Gastrocnemius medialis (tissue), 4 donors: ENCODE data around the gene NOD2.

Source experiments
- CTCF ChIP-seq, 5 experiments: fragments of 450-650 bp in 3 of 5; fragments of 200-600 bp in 2 of 5; sonication (generic) in 2 of 5; IDR thresholded peaks in 4 of 5; conservative IDR thresholded peaks in 1 of 5; 1 replicate in 4 of 5; 2 replicates in 1 of 5; pipeline ENCODE4 v1.5.1; 2016 to 2019; ENCODE audit warnings: antibody characterized with exemption in 5 of 5, mild to moderate bottlenecking in 3 of 5, moderate library complexity in 3 of 5
- POLR2A ChIP-seq, 2 donors: fragments of 450-650 bp; IDR thresholded peaks; one replicate each; pipeline ENCODE4 v1.6.1; 2017; ENCODE audit warnings: antibody characterized with exemption in 2 of 2, mild to moderate bottlenecking in 2 of 2, moderate library complexity in 2 of 2

- TF ChIP-seq CTCF (IDR thresholded peaks at IDR 0.05 in 4 of 5, conservative IDR thresholded peaks at IDR 0.05 in 1 of 5) (no peak), POLR2A (IDR thresholded peaks at IDR 0.05) (no peak)
These were observed 4.5 kb upstream of the NOD2 start for GRCh38 chr16:50688867-50689266.
